Stimulated activated CD4-positive, alpha-beta T cell treated with anti-CD3 and anti-CD28 coated beads, Interleukin-15, amount 100 ng/mL, for 24 hours (primary cell): ENCODE measurements around the gene RIMS3.

Source experiments
- DNase-seq: peaks from one replicate; pipeline ENCODE4 v3.0.0-alpha.2; 2020

Gene RIMS3

GRCh38 chr1:40652979-40653378 lies 12.5 kb downstream of the RIMS3 start:
- no peak for DNase-seq

- no peak for DNase-seq
These were observed 13.0 kb downstream of the RIMS3 start for GRCh38 chr1:40652468-40652867.

DNA sequence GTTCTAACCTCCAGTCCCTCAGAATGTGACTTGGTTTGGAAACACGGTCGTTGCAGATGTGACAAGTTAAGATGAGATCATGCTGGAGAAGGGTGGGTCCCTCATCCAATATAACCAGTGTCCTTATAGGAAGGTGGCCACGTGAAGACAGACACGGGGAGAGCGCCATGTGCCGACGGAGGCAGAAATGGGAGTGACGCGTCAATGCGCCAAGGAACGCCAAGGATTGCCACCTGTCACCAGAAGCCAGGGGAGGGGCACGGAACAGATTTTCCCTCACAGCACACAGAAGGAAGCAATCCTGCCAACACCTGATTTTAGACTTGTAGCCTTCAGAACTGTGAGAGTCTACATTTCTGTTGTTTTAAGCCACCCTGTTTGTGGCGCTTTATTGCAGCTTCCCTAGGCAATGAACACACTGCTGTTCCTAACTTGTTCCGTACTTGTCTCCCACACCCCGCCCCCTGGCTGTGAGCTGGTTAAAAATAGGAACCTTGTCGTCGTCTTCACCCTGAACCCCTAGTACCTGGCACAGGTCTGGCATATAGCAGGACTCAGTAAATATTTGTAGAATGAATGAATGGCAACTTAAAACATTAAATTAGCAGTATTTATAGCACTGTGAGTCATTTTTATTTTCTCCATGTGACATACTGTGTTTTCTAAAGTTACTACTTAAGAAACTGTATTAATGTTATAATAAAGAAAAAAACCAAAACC lies 14.2 kb downstream of the RIMS3 start:
- DNase-seq: no peak

- peak; percentile 22 for DNase-seq
These were observed 15.4 kb downstream of the RIMS3 start for GRCh38 chr1:40650075-40650474.

GRCh38 chr1:40649592-40649930 lies 15.9 kb downstream of the RIMS3 start:
- DNase-seq: no peak

DNA sequence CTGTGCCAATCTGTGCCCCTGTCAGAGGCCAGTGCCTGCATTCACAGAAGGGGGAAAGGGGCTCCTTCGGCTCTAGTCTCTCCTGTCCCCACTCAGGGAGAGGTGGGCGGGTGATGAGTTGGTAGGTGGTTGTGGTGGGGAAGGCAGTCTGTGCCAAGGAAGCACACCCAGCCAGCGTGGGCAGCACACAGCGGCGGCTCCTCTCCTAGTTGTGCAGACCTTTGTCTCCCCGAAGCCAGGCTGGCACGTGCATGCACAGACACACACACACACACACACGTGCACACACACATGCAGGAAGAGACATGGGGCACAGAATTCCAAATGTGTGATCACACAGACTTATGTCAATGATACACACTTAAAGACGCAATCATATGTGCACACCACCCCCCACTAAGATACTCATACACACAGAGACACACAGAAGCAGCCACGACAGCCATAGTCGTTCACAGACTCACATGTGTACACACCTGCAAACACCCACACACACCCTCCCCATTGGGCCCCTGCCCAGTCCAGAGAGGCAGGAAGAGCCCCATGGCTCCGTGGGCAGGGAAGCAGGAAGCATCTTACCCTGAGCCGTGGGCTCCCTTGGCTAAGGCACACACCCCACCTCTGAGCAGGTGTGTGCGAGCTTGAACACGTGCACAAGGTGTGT lies 16.4 kb downstream of the RIMS3 start:
- no peak for DNase-seq

DNA sequence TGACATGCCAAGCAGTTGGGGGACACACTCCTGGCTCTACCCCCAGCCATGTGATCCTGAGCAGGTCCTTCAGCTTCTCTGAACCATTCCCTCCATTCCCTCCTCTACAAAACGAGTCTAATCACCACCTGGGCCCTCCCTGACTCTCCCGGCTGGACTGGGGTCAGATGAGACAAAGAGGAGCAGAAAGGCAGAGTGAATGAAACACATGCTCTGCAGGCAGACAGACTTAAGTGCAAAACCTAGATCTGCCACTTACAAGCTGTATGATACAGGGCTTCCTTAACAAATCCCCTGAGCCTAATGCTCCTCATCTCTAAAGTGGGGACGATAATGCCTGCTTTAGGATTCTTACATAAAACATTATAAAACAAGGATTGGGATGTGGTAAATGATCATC lies 17.3 kb downstream of the RIMS3 start:
- DNase-seq: no peak

- DNase-seq: no peak
These were observed 19.2 kb downstream of the RIMS3 start for GRCh38 chr1:40646315-40646714.

GRCh38 chr1:40645118-40645680 lies 20.3 kb downstream of the RIMS3 start:
- DNase-seq: no peak

DNA sequence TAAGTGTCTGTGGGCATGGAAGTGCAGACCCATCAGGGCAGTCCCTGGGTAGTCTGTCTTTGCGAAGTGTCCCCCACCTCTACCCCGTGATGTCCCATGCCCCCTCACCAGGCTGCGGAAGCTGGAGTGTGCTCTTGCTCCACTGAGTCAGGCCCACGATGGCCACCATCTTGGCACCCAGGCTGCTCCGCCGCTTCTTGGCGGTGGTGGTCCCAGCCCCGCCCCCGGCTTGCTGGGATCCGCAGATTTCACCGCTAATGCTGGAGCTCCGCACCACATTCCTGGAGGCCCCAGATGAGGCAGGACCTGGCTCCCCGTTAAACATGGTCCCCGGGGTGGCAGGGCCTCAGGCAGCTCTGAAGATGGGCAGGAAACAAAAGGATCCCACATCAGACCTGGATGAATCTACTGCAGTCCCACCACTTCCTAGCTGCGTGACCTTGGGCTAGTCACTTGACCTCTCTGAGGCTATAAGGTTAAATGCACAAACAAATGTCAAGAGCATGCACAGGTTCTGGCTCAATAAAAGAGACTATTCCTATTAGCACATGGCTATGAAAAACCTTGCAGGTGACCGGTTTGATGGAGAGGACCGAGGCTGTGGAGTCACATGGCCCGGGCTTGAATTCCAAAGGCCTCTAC lies 23.8 kb downstream of the RIMS3 start:
- no peak for DNase-seq

- DNase-seq: no peak
These were observed 25.0 kb downstream of the RIMS3 start for GRCh38 chr1:40640314-40641076.

GRCh38 chr1:40638097-40639036 lies 27.1 kb downstream of the RIMS3 start:
- no peak for DNase-seq

DNA sequence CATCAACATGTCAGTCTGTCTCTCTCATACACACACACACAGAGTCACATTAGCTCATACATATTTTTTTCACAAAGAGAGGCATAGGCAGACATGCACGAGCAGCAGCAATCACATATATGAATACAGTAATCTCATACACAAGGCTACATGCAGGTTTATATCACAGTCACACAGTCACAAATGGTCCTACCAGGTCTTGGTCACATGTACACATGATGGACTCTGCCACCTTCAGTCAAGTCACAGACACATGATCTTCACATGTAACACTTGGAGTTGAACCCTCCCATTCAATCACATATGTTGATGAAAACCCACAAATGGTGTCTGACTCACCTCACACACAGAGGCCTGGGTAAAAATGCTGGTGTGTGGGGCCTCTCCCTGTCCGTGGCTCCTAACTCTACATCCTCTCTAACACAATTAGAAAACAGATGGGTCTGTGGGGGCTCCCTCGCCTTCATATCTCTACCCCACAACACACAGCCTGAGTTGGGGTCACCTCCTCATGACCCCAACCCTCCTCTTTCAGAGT lies 27.9 kb downstream of the RIMS3 start:
- DNase-seq: no peak

DNA sequence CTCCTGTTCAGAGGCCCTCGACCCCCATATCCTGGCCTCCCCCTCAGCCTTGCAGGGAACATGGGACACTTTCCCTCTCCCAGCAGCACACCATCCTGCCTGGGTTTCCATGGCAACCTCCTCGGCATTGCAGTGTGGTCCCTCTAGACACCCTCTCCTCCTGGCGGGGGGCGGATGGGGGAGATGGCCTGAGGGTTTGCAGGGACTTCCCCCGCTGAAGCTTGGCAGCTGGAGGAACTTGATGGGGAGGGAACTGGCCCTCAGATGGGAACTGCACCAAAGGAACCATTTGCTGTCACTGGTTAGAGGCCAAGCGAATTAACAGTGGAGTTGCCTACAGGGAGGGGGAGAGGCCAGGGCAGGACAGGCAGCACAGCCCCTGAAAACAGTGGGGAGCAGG lies 28.7 kb downstream of the RIMS3 start:
- no peak for DNase-seq

DNA sequence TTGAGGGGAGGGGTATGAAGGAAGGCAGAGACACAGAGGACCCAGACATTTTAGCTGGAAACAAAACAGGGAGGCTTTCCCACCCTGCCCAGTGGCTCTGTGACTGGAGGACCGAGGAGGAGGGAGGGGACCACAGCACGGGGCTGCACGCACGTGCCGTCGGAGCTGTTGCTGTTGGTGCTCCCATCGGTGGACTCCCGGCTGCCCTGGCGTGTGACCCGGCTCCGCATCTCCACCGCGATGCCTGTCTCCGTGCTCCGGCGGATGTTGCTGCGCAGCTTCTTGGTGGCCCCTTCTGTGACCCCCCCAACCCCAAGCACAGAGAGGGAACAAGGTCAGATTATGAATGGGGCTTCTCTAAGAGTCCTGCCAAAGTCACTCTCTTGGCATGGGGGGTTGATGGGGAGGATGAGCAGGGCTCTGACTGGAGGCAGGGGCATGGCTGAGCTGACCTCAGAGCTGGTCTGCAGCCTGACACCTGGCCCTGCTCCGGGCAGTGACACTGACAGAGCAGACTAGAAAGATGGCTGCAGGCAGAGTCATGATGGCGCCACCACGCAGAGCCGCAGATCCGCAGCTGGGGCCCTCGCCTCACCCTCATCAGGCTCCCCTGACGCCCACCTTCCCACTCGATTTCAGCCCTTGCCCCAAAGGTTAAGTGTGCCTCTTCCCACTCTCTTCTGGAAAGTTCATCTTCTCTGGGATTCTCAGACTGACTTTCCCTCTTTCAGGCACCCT lies 29.6 kb downstream of the RIMS3 start:
- no peak for DNase-seq

DNA sequence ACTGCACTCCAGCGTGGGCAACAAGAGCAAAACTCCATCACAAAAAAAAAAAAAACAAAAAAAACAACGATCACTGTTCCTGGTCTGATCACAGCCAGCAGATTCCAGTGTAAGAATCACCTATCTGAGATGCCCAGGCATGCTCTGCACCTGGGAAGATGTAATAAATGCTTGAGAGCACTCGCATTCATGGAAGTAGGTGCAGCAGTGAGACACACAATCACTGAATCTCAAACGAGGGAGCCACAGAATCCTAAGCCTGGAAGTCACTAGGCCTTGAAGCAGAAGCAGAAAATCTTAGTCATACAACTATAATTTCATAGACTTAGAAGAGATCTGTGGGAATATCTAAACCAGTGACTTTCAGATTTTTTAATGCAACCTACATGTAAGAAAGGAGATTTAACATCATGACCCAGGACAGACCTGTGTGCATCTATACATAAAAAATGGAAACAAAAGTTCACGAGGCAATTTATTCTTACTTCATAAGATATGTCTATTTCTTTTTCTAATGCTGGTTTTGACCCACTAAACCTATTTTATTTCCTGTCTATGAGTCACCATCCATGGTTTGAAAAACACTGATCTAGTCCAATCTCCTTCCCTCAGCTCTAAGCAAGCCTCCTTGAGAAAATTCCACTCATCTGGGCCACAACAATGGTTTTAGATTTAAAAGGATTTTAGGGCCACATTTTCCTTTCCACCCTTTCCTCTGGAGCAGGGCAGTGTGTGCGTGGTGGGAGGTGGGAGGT lies 30.4 kb downstream of the RIMS3 start:
- no peak for DNase-seq

DNA sequence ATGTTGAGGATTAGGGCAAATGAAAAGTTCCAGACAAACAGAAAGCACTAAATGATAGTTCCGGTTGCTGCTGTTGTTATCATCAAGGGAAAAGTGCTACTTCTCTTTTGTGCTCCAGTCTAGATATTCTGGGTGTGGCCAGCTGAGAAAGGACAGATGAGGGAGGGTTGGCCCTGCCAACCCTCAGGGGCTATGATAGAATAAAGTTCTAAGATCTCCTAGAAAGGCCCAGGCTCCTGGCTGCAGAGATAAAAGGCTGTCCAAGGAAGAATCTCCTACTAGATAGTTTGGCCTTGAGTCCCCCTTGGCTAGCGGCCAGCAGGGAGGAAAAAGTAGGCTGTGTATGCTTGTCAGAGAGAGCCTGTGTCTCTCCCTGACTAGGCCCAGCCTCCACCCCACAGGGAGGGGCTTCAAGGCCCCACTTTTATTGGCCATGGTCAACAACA lies 31.5 kb downstream of the RIMS3 start:
- no peak for DNase-seq

DNA sequence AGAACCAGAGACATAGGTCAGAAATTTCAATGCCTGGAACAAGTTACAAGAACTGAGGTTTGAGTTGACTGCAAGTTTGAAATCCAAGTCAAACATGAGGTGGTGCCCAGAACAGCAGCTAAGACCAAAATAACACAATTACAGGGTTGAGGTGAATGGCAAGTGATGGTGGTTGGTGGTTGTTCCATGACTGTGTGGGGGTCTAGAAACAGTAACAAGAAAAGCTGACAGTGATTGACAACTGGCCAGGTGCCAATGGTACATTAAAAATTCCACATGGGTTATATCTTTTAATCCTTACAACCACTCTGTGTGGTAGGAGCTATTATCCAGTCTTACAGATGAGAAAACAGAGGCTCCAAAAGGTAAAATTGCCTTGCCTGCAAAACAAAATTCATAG lies 32.0 kb downstream of the RIMS3 start:
- DNase-seq: no peak

- peak; percentile 56 for DNase-seq
These were observed 34.8 kb downstream of the RIMS3 start for GRCh38 chr1:40630488-40631223.
